ENCODE results near the gene MTREX.

Gene MTREX

GRCh38 chr5:55440188-55440646, 132.4 kb downstream of the MTREX start:
- peak; percentile 27 for DNase-seq
- no peak for TF ChIP-seq CTCF (IDR thresholded peaks at IDR 0.05; ENCODE audit: low read depth, low read length)

GRCh38 chr5:55441107-55441771, 133.4 kb downstream of the MTREX start:
- DNase-seq: no peak
- Histone ChIP-seq H3K4me3 (ENCODE audit: low read depth, low read length) (no peak overlapping the region), H3K27me3 (no peaks in the 10 kb centered on the region), H3K9me3 (no peaks in the 10 kb centered on the region), H3K36me3 (no peaks in the 10 kb centered on the region), H3K4me1 (peaks cover 19% of the 10 kb centered on the region)
- TF ChIP-seq CTCF (IDR thresholded peaks at IDR 0.05; ENCODE audit: low read depth, low read length): no peak

More at GRCh38 chr5:55440188-55440646, 132.4 kb downstream of the MTREX start:
- H3K9me3 ChIP-seq: no peaks in the 10 kb centered on the region
- no peaks in the 10 kb centered on the region for H3K27me3 ChIP-seq
- no peaks in the 10 kb centered on the region for H3K36me3 ChIP-seq
- no peak overlapping the region for H3K4me3 ChIP-seq (ENCODE audit: low read depth, low read length)
- H3K4me1 ChIP-seq: peaks cover 19% of the 10 kb centered on the region

GRCh38 chr5:55441954-55442353, 134.2 kb downstream of the MTREX start:
- Histone ChIP-seq H3K4me3 (ENCODE audit: low read depth, low read length) (no peak overlapping the region), H3K36me3 (no peaks in the 10 kb centered on the region), H3K27me3 (no peaks in the 10 kb centered on the region), H3K4me1 (peaks cover 19% of the 10 kb centered on the region), H3K9me3 (no peaks in the 10 kb centered on the region)
- no peak for TF ChIP-seq CTCF (IDR thresholded peaks at IDR 0.05; ENCODE audit: low read depth, low read length)
- DNase-seq: no peak

- TF ChIP-seq CTCF (IDR thresholded peaks at IDR 0.05; ENCODE audit: low read depth, low read length): no peak
- no peak for DNase-seq
- H3K9me3 ChIP-seq: no peaks in the 10 kb centered on the region
- no peaks in the 10 kb centered on the region for H3K36me3 ChIP-seq
- H3K4me3 ChIP-seq (ENCODE audit: low read depth, low read length): no peak overlapping the region
- H3K4me1 ChIP-seq: 0 out of 2 replicates have a peak, but pooled peaks cover 4% of the 10 kb centered on the region
- no peaks in the 10 kb centered on the region for H3K27me3 ChIP-seq
These were observed 138.0 kb downstream of the MTREX start for GRCh38 chr5:55445791-55446190.

GRCh38 chr5:55446640-55447351, 139.0 kb downstream of the MTREX start:
- Histone ChIP-seq H3K4me1 (no peaks in the 10 kb centered on the region), H3K4me3 (ENCODE audit: low read depth, low read length) (no peak overlapping the region), H3K36me3 (no peaks in the 10 kb centered on the region), H3K27me3 (no peaks in the 10 kb centered on the region), H3K9me3 (no peaks in the 10 kb centered on the region)
- DNase-seq: no peak
- no peak for TF ChIP-seq CTCF (IDR thresholded peaks at IDR 0.05; ENCODE audit: low read depth, low read length)
